Astrocyte (in vitro differentiated cells and primary cell): ENCODE data around the gene ARHGAP26.

Source experiments
- EZH2 ChIP-seq: IDR thresholded peaks from 2 replicates; pipeline ENCODE4 v1.6.1; 2012; ENCODE audit warnings: mild to moderate bottlenecking, low read length, inconsistent platforms; ENCODE audit not compliant: insufficient read depth
- TF ChIP-seq, protein P1 (sequence below): IDR thresholded peaks from 2 replicates; pipeline ENCODE4 v1.5.1; 2011; ENCODE audit warnings: low read depth, mild to moderate bottlenecking, inconsistent platforms, low read length, moderate library complexity; ENCODE audit not compliant: insufficient read depth

DNA sequence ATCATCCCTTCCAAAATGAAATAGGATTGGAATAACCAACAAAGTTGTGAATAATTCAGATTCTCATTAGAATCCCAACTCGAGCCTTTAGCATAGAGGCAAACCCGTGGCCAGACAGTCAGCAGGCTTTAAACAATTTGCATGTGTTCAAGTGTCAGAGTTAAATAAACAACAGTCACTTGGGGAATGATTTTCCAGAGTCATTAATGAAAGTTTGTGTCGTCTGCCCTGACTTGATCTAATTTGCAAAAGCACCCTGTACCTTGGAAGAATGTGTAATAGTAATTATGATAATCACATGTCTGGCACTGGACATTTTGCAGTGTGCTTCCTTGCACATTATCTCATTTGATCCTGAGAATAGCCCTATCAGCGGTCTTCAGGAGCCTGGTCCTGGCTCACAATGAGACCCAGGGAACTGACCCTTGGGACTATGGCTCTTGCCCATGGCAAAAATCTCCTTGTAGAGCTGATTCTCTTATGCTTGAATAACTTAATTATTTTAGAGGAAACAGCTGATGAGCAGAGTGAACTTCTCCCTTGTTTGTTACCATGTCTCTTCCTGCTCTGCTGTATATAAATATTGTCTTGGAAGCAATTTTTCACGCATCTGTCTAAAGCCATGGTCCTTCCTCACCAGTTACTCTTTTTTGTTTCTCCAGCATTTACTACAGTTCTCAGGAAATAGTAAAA is 360.6 kb downstream of the ARHGAP26 start:
- TF ChIP-seq, protein P1, sequence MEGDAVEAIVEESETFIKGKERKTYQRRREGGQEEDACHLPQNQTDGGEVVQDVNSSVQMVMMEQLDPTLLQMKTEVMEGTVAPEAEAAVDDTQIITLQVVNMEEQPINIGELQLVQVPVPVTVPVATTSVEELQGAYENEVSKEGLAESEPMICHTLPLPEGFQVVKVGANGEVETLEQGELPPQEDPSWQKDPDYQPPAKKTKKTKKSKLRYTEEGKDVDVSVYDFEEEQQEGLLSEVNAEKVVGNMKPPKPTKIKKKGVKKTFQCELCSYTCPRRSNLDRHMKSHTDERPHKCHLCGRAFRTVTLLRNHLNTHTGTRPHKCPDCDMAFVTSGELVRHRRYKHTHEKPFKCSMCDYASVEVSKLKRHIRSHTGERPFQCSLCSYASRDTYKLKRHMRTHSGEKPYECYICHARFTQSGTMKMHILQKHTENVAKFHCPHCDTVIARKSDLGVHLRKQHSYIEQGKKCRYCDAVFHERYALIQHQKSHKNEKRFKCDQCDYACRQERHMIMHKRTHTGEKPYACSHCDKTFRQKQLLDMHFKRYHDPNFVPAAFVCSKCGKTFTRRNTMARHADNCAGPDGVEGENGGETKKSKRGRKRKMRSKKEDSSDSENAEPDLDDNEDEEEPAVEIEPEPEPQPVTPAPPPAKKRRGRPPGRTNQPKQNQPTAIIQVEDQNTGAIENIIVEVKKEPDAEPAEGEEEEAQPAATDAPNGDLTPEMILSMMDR, result no peak
- TF ChIP-seq EZH2, result no peak
